ENCODE results near the gene VAMP8. TPM values are rescaled to one million over a fixed set of nuclear protein-coding genes. Genes with fewer than 3 reads are reported as not detected.

Gene VAMP8
- total RNA-seq, 2 donors from 2014 or later = 185 to 222 TPM

GRCh38 chr2:85584857-85585780, 7.7 kb downstream of the VAMP8 start:
- H3K4me1 ChIP-seq = peaks cover 8% of the 10 kb centered on the region
- no peaks in the 10 kb centered on the region for H3K27me3 ChIP-seq
- peak overlapping the region; percentile 49 for H3K4me3 ChIP-seq
- no peaks in the 10 kb centered on the region for H3K9me3 ChIP-seq
- TF ChIP-seq, protein P1, sequence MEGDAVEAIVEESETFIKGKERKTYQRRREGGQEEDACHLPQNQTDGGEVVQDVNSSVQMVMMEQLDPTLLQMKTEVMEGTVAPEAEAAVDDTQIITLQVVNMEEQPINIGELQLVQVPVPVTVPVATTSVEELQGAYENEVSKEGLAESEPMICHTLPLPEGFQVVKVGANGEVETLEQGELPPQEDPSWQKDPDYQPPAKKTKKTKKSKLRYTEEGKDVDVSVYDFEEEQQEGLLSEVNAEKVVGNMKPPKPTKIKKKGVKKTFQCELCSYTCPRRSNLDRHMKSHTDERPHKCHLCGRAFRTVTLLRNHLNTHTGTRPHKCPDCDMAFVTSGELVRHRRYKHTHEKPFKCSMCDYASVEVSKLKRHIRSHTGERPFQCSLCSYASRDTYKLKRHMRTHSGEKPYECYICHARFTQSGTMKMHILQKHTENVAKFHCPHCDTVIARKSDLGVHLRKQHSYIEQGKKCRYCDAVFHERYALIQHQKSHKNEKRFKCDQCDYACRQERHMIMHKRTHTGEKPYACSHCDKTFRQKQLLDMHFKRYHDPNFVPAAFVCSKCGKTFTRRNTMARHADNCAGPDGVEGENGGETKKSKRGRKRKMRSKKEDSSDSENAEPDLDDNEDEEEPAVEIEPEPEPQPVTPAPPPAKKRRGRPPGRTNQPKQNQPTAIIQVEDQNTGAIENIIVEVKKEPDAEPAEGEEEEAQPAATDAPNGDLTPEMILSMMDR (IDR thresholded peaks at IDR 0.05) = no peak
- no peaks in the 10 kb centered on the region for H3K36me3 ChIP-seq
- intact Hi-C loops (cut with DNase I) = no loop called here
- peak; percentile 79 for DNase-seq
- peak overlapping the region; percentile 78 for H3K27ac ChIP-seq
- H3K9ac ChIP-seq (ENCODE audit: low read depth in 2 of 2, low read length in 2 of 2) = peak overlapping the region; percentile 52 to 90

DNA sequence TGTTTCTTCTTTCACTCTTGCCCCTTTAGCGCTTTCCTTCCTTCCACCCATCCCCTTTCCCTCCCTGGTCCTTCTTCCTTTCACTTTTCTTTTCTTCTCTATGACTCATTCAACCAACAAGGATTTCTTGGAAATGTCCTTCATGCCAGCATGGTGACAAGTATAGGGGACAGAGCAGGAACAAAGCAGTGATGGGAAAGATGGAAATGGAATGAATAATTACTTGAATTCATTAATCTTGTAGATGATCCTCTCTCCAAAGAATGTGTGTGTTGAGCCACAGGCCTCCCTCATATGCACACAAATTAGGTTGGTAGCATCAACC, 8.4 kb downstream of the VAMP8 start:
- no peak for DNase-seq
- Histone ChIP-seq H3K36me3 (no peaks in the 10 kb centered on the region), H3K4me3 (no peak overlapping the region), H3K27me3 (no peaks in the 10 kb centered on the region), H3K9me3 (no peaks in the 10 kb centered on the region), H3K4me1 (peaks cover 8% of the 10 kb centered on the region), H3K27ac (peak overlapping the region; percentile 78), H3K9ac (ENCODE audit: low read depth in 2 of 2, low read length in 2 of 2) (no peak overlapping the region)
- TF ChIP-seq, protein P1 (IDR thresholded peaks at IDR 0.05) = no peak
- intact Hi-C loops (cut with DNase I) = no loop called here

GRCh38 chr2:85588236-85588635, 10.8 kb downstream of the VAMP8 start:
- Histone ChIP-seq H3K9ac (ENCODE audit: low read depth in 2 of 2, low read length in 2 of 2) (no peak overlapping the region), H3K9me3 (no peaks in the 10 kb centered on the region), H3K27ac (peak overlapping the region; percentile 23), H3K4me1 (peaks cover 8% of the 10 kb centered on the region), H3K4me3 (no peak overlapping the region), H3K36me3 (no peaks in the 10 kb centered on the region), H3K27me3 (no peaks in the 10 kb centered on the region)
- DNase-seq = no peak
- TF ChIP-seq, protein P1 (IDR thresholded peaks at IDR 0.05) = no peak
- intact Hi-C loops (cut with DNase I) = no loop called here

GRCh38 chr2:85588645-85589044, 11.3 kb downstream of the VAMP8 start:
- Histone ChIP-seq H3K36me3 (no peaks in the 10 kb centered on the region), H3K4me1 (peaks cover 8% of the 10 kb centered on the region), H3K4me3 (no peak overlapping the region), H3K27me3 (no peaks in the 10 kb centered on the region), H3K9me3 (no peaks in the 10 kb centered on the region), H3K9ac (ENCODE audit: low read depth in 2 of 2, low read length in 2 of 2) (no peak overlapping the region), H3K27ac (no peak overlapping the region)
- TF ChIP-seq, protein P1 (IDR thresholded peaks at IDR 0.05) = no peak
- intact Hi-C loops (cut with DNase I) = no loop called here
- no peak for DNase-seq

DNA sequence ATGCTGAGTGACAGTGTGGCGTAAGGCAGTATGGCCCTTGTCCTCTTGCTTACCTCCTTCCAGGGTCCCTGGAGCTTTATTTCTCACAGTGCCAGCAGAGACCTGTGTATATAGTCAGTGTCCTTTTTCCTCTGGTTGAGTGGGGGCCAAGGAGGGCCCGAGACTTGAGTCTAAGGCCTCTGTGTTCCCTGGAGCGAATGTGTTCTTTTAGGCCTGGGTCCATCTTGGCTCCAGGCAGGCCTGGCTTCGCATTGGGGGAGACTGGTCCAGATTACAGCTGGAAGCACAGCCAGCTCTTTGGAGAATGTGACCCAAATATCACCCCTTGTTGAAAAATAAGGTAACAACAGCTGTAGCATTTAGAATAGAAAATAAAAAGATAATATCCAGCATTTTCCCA, 11.8 kb downstream of the VAMP8 start:
- TF ChIP-seq, protein P1 (IDR thresholded peaks at IDR 0.05) = no peak
- no peak overlapping the region for H3K9ac ChIP-seq (ENCODE audit: low read depth in 2 of 2, low read length in 2 of 2)
- intact Hi-C loops (cut with DNase I) = no loop called here
- H3K27ac ChIP-seq = no peak overlapping the region
- DNase-seq = no peak
- H3K27me3 ChIP-seq = no peaks in the 10 kb centered on the region
- H3K4me1 ChIP-seq = peaks cover 8% of the 10 kb centered on the region
- no peaks in the 10 kb centered on the region for H3K9me3 ChIP-seq
- no peaks in the 10 kb centered on the region for H3K36me3 ChIP-seq
- no peak overlapping the region for H3K4me3 ChIP-seq
